D721Med (cell line): ENCODE measurements around the gene CCR8.

Experiments
- DNase-seq: peaks from one replicate; pipeline ENCODE4 v3.0.0; 2011; ENCODE audit warnings: low spot score; ENCODE audit not compliant: insufficient read length
- FAIRE-seq: peaks from 2 replicates; lab custom pipeline; 2011; peaks lifted over from hg19 to GRCh38; lab: Jason Lieb, UNC
- TF ChIP-seq, protein P1 (sequence below): IDR thresholded peaks from 2 replicates; pipeline ENCODE4 v1.5.1; 2012; ENCODE audit warnings: mild to moderate bottlenecking, control low read depth; ENCODE audit not compliant: insufficient read depth; ENCODE audit errors: missing control alignments

The CCR8 gene

DNA sequence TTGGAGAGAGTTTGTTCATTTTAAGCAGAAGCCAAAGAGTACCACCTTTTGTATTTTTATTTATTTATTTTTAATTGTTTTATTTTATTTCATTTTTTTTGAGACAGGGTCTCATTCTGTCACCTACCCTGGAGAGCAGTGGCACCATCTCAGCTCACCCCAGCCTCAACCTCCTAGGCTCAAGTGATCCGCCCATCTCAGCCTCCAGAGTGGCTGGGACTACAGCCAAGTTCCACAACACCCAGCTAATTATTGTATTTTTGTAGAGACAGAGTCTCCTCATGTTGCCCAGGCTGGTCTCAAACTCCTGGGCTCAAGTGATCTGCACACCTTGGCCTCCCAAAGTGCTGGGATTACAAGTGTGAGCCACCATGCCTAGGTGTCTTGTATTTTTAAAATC, 9.6 kb downstream of the CCR8 start:
- TF ChIP-seq, protein P1, sequence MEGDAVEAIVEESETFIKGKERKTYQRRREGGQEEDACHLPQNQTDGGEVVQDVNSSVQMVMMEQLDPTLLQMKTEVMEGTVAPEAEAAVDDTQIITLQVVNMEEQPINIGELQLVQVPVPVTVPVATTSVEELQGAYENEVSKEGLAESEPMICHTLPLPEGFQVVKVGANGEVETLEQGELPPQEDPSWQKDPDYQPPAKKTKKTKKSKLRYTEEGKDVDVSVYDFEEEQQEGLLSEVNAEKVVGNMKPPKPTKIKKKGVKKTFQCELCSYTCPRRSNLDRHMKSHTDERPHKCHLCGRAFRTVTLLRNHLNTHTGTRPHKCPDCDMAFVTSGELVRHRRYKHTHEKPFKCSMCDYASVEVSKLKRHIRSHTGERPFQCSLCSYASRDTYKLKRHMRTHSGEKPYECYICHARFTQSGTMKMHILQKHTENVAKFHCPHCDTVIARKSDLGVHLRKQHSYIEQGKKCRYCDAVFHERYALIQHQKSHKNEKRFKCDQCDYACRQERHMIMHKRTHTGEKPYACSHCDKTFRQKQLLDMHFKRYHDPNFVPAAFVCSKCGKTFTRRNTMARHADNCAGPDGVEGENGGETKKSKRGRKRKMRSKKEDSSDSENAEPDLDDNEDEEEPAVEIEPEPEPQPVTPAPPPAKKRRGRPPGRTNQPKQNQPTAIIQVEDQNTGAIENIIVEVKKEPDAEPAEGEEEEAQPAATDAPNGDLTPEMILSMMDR, result no peak
- DNase-seq (no peak), FAIRE-seq (no peak)

DNA sequence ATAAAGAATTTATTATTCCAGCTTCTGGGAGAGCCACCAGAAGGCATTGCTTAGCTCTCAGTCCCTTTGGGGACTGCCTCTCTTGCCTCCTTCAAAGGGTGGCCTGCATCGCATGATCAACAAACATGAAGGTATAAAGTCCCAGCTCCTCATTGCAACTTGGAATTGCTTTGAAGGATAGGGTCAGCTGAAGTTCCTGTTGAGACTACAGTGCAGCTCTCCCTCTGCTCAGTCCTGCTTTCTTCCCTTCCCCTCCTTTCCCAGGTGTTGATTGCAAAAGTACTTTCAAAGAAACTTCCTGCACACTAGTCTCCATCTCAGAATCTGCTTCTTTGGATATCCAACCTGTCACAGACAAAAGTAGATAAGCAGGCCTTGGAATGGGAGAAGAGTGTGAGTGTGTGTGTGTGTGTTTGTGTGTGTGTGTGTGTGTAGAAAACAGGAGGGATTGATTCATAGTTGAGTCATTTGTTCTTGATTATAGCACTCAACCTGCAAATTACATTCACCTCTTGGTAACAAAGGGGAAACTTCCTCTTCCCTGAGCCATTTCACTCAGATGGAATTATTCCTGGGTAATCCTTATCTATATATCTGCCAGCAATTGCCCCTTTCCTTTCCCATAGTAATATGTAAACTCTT, 13.7 kb downstream of the CCR8 start:
- TF ChIP-seq, protein P1, result no peak
- DNase-seq, result no peak
- FAIRE-seq, result no peak

DNA sequence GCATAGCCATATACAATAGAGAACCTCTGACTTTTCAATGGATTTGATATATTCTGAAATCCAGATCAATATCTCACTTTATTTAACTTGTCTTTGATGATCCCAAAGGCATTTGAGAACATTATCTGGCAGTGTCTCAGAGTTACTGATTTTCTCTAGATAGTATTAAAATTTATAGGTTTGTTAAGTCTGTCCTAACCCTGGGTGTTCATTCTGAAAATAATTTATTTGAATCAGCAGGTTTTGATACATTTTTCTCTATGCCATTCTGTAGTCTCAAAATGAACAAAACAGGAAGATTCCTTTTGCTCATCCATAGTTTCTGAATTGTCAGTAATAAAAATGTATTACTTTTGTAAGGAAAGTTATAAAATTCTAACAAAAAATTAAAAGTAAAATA, 14.3 kb downstream of the CCR8 start:
- FAIRE-seq (no peak), DNase-seq (no peak)
- TF ChIP-seq, protein P1, result no peak

DNA sequence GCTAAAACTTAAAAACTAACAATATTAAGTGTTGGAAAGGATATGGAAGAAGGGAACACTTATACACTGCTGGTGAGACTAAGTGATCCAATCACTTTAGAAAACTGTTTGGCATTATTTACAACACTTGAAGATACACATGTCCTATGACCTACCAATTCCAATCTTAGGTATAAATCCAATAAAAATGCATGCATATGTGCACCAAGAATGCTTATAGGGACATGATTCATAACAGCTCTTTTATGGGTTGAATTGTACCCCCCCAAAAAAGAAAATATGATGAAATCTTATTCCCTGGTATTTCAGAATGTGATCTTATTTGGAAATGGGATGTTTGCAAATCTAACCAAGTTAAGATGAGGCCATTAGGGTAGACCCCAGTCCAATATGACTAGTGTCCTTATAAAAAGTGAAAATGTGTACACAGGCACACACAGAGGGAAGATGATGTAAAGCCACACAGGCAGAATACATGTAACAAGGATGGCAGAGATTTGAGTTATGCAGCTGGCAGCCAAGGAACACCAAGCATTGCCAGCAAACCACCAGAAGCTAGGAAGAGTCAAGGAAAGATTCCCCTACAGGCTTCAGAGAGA, 15.3 kb downstream of the CCR8 start:
- DNase-seq (no peak), FAIRE-seq (no peak)
- TF ChIP-seq, protein P1, result no peak

DNA sequence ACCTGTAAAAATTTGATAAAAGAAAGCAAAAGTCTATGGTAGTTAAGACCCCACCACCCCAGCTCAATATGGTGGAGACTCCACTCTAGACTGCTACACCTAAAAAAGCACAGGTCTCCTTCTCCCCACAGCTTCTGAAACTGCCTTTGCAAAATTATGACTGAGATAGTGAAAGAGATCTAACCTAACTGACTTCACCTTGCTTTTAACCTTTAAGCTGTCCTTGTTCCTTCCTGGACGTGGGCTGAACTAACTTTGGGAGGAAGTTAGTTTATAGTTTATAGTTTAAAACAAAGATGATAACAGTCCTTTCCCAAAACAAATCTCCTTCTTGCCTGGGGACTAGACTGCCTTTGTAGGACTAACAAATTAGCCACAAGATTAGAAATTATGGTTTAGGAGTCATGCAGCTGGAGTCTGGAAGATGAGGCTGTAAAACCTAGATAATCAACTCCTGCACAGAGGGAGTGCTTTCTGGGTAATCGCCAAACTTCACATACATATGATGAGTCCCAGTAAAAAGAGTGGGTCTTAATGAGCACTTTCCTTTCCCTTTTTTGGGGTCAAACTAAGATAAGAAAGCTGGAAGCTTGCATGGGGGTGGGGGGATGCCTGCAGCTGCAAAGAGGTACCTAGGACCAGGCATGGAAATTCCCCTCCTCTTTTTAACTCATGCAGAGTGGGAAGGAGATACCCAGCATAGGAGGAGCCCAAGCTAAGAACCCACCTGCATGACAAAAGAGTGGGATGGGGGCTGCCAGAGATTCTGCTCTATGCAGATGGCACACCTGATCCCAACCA, 17.5 kb downstream of the CCR8 start:
- FAIRE-seq (no peak), DNase-seq (no peak)
- TF ChIP-seq, protein P1, result no peak

DNA sequence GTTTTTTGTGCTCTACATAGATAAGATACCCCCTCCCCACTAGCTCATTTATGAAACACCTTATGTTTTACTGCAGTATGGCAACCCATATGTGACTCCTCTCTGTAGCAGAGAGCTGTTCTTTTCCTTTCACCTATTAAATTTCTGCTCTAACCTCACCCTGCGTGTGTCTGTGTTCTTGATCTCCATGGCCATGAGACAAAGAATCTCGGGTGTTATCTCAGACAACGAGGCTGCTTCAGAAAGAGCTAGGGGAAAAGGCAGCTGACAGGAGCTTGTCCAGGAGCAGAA, 18.0 kb downstream of the CCR8 start:
- DNase-seq, result no peak
- TF ChIP-seq, protein P1, result no peak
- FAIRE-seq, result no peak

DNA sequence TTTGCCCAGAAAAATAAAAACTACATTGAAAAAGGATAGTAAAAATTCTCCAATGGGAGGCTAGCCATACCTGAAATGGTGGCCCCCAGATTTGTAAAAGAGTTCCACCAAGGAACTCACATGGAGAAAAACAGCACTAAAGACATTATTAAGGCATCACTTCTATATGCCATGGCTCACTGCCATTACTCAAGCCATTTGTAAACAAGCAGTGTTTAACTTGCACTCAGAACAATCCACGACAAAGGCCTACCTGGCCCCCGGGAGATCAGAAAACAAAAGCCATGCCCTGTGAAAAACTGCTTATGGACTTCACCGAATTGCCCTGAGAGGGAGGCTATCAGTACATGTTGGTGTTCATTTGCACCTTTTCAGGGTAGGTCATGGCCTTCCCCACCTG, 19.6 kb downstream of the CCR8 start:
- TF ChIP-seq, protein P1, result no peak
- FAIRE-seq (no peak), DNase-seq (no peak)
